K562 (cell line): ENCODE results near the gene ABCF3. TPM values are rescaled to one million over a fixed set of nuclear protein-coding genes. Genes with fewer than 3 reads are reported as not detected.

Experiments used
- GTF2F1 ChIP-seq: IDR thresholded peaks from 2 replicates; pipeline ENCODE4 v1.6.1; 2011; ENCODE audit warnings: low read depth, low read length, improper control_type of control experiment
- POLR2H ChIP-seq: IDR thresholded peaks from 2 replicates; pipeline ENCODE4 v1.6.1; 2016; ENCODE audit warnings: missing genetic modification characterization, low read depth, mild to moderate bottlenecking, control low read depth, missing compliant biosample characterization, moderate library complexity
- SETDB1 ChIP-seq: IDR thresholded peaks from one replicate; pipeline ENCODE4 v1.6.1; 2012; ENCODE audit warnings: low read length, control low read depth, inconsistent platforms
- ZBTB8A ChIP-seq: fragments of 450-650 bp; IDR thresholded peaks from 2 replicates; pipeline ENCODE4 v1.6.1; 2018; ENCODE audit warnings: mild to moderate bottlenecking, moderate library complexity; ENCODE audit not compliant: partially characterized antibody
- polyA plus RNA-seq, 8 experiments: library from polyadenylated mRNA; depleted of rRNA in 4 of 8; stranded (reverse) in 5 of 8; unstranded in 3 of 8; fragments of >200 nt; fragmentation: Nextera tagmentation in 2 of 8; fragmentation: Illumina TruSeq in 1 of 8; extraction: Ambion mirVana in 2 of 8; extraction: Trizol in 1 of 8; gene quantifications; 2 replicates each; pipeline versions ENCODE4 v1.2.1 to v1.2.3, GENCODE V29; 2011 to 2014; ENCODE audit warnings: inconsistent platforms in 1 of 8, missing spikeins in 1 of 8
- total RNA-seq, 7 experiments: library from RNA; depleted of rRNA in 6 of 7; stranded (reverse); fragments of >200 nt in 6 of 7; fragmentation: Illumina TruSeq in 2 of 7; extraction: Trizol in 2 of 7; gene quantifications; 2 replicates each; pipeline versions ENCODE4 v1.2.1 to v1.2.3, GENCODE V29; 2011 to 2021; ENCODE audit warnings: low replicate concordance in 1 of 7
- TF ChIP-seq, protein P1 (sequence below): fragments of 200-600 bp; sonication (generic); IDR thresholded peaks from one replicate; pipeline ENCODE4 v1.6.1; 2012; ENCODE audit warnings: mild to moderate bottlenecking, low read depth, low read length, inconsistent platforms
- TF ChIP-seq, protein P2 (sequence below): sonication (generic); formaldehyde crosslinking; IDR thresholded peaks from 2 replicates; pipeline ENCODE4 v1.8.0; 2023; ENCODE audit warnings: mild to moderate bottlenecking, missing genetic modification reagents
- TF ChIP-seq, protein P3 (sequence below), 2 experiments: fragments of 150-350 bp in 1 of 2; IDR thresholded peaks; 2 replicates each; pipeline ENCODE4 v1.6.1; 2012 to 2016; ENCODE audit warnings: low read depth in 2 of 2, low read length in 2 of 2, mild to moderate bottlenecking in 1 of 2, moderate library complexity in 1 of 2

Gene ABCF3
- total and polyA plus RNA-seq, 9 of the 15 experiments (the other 6 are each of a cell fraction or from before 2014, with no cell fraction given), result 6.7 to 77.9 (median 45.1) TPM

GRCh38 chr3:184174646-184175492, 11.1 kb upstream of the ABCF3 start, which contains the start of gene AP2M1 (continued):
- TF ChIP-seq, protein P1, sequence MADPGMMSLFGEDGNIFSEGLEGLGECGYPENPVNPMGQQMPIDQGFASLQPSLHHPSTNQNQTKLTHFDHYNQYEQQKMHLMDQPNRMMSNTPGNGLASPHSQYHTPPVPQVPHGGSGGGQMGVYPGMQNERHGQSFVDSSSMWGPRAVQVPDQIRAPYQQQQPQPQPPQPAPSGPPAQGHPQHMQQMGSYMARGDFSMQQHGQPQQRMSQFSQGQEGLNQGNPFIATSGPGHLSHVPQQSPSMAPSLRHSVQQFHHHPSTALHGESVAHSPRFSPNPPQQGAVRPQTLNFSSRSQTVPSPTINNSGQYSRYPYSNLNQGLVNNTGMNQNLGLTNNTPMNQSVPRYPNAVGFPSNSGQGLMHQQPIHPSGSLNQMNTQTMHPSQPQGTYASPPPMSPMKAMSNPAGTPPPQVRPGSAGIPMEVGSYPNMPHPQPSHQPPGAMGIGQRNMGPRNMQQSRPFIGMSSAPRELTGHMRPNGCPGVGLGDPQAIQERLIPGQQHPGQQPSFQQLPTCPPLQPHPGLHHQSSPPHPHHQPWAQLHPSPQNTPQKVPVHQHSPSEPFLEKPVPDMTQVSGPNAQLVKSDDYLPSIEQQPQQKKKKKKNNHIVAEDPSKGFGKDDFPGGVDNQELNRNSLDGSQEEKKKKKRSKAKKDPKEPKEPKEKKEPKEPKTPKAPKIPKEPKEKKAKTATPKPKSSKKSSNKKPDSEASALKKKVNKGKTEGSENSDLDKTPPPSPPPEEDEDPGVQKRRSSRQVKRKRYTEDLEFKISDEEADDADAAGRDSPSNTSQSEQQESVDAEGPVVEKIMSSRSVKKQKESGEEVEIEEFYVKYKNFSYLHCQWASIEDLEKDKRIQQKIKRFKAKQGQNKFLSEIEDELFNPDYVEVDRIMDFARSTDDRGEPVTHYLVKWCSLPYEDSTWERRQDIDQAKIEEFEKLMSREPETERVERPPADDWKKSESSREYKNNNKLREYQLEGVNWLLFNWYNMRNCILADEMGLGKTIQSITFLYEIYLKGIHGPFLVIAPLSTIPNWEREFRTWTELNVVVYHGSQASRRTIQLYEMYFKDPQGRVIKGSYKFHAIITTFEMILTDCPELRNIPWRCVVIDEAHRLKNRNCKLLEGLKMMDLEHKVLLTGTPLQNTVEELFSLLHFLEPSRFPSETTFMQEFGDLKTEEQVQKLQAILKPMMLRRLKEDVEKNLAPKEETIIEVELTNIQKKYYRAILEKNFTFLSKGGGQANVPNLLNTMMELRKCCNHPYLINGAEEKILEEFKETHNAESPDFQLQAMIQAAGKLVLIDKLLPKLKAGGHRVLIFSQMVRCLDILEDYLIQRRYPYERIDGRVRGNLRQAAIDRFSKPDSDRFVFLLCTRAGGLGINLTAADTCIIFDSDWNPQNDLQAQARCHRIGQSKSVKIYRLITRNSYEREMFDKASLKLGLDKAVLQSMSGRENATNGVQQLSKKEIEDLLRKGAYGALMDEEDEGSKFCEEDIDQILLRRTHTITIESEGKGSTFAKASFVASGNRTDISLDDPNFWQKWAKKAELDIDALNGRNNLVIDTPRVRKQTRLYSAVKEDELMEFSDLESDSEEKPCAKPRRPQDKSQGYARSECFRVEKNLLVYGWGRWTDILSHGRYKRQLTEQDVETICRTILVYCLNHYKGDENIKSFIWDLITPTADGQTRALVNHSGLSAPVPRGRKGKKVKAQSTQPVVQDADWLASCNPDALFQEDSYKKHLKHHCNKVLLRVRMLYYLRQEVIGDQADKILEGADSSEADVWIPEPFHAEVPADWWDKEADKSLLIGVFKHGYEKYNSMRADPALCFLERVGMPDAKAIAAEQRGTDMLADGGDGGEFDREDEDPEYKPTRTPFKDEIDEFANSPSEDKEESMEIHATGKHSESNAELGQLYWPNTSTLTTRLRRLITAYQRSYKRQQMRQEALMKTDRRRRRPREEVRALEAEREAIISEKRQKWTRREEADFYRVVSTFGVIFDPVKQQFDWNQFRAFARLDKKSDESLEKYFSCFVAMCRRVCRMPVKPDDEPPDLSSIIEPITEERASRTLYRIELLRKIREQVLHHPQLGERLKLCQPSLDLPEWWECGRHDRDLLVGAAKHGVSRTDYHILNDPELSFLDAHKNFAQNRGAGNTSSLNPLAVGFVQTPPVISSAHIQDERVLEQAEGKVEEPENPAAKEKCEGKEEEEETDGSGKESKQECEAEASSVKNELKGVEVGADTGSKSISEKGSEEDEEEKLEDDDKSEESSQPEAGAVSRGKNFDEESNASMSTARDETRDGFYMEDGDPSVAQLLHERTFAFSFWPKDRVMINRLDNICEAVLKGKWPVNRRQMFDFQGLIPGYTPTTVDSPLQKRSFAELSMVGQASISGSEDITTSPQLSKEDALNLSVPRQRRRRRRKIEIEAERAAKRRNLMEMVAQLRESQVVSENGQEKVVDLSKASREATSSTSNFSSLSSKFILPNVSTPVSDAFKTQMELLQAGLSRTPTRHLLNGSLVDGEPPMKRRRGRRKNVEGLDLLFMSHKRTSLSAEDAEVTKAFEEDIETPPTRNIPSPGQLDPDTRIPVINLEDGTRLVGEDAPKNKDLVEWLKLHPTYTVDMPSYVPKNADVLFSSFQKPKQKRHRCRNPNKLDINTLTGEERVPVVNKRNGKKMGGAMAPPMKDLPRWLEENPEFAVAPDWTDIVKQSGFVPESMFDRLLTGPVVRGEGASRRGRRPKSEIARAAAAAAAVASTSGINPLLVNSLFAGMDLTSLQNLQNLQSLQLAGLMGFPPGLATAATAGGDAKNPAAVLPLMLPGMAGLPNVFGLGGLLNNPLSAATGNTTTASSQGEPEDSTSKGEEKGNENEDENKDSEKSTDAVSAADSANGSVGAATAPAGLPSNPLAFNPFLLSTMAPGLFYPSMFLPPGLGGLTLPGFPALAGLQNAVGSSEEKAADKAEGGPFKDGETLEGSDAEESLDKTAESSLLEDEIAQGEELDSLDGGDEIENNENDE, result no peak
- TF ChIP-seq GTF2F1 (no peak), SETDB1 (no peak), POLR2H (peak; percentile 81), ZBTB8A (no peak)
- TF ChIP-seq, protein P2, sequence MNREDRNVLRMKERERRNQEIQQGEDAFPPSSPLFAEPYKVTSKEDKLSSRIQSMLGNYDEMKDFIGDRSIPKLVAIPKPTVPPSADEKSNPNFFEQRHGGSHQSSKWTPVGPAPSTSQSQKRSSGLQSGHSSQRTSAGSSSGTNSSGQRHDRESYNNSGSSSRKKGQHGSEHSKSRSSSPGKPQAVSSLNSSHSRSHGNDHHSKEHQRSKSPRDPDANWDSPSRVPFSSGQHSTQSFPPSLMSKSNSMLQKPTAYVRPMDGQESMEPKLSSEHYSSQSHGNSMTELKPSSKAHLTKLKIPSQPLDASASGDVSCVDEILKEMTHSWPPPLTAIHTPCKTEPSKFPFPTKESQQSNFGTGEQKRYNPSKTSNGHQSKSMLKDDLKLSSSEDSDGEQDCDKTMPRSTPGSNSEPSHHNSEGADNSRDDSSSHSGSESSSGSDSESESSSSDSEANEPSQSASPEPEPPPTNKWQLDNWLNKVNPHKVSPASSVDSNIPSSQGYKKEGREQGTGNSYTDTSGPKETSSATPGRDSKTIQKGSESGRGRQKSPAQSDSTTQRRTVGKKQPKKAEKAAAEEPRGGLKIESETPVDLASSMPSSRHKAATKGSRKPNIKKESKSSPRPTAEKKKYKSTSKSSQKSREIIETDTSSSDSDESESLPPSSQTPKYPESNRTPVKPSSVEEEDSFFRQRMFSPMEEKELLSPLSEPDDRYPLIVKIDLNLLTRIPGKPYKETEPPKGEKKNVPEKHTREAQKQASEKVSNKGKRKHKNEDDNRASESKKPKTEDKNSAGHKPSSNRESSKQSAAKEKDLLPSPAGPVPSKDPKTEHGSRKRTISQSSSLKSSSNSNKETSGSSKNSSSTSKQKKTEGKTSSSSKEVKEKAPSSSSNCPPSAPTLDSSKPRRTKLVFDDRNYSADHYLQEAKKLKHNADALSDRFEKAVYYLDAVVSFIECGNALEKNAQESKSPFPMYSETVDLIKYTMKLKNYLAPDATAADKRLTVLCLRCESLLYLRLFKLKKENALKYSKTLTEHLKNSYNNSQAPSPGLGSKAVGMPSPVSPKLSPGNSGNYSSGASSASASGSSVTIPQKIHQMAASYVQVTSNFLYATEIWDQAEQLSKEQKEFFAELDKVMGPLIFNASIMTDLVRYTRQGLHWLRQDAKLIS, result no peak
- TF ChIP-seq, protein P3, sequence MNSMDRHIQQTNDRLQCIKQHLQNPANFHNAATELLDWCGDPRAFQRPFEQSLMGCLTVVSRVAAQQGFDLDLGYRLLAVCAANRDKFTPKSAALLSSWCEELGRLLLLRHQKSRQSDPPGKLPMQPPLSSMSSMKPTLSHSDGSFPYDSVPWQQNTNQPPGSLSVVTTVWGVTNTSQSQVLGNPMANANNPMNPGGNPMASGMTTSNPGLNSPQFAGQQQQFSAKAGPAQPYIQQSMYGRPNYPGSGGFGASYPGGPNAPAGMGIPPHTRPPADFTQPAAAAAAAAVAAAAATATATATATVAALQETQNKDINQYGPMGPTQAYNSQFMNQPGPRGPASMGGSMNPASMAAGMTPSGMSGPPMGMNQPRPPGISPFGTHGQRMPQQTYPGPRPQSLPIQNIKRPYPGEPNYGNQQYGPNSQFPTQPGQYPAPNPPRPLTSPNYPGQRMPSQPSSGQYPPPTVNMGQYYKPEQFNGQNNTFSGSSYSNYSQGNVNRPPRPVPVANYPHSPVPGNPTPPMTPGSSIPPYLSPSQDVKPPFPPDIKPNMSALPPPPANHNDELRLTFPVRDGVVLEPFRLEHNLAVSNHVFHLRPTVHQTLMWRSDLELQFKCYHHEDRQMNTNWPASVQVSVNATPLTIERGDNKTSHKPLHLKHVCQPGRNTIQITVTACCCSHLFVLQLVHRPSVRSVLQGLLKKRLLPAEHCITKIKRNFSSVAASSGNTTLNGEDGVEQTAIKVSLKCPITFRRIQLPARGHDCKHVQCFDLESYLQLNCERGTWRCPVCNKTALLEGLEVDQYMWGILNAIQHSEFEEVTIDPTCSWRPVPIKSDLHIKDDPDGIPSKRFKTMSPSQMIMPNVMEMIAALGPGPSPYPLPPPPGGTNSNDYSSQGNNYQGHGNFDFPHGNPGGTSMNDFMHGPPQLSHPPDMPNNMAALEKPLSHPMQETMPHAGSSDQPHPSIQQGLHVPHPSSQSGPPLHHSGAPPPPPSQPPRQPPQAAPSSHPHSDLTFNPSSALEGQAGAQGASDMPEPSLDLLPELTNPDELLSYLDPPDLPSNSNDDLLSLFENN (IDR thresholded peaks at IDR 0.05; ENCODE audit: low read depth in 2 of 2, low read length in 2 of 2), result no peak; a peak in 1 of 4 replicates
